Caco-2 (cell line): ENCODE data around the gene MAST4. TPM values are rescaled to one million over a fixed set of nuclear protein-coding genes. Genes with fewer than 3 reads are reported as not detected.

Experiments used
- BruUV-seq: library from RNA; stranded (reverse); fragments of 400-500 nt; replicated peaks from 2 replicates; lab custom pipeline; 2021; lab: Mats Ljungman, UMichigan
- CTCF ChIA-PET: fragments of 300-600 bp; sonication (Branson Sonifier 250); formaldehyde crosslinking; loops from one replicate; lab custom pipeline; 2022; ENCODE audit warnings: antibody characterized with exemption; lab: Charles Lee
- POLR2A ChIA-PET: fragments of 300-600 bp; sonication (Branson Sonifier 250); formaldehyde crosslinking; loops from one replicate; lab custom pipeline; 2022; ENCODE audit warnings: antibody characterized with exemption; lab: Charles Lee
- DNase-seq, 2 experiments: peaks; one replicate each; pipeline versions ENCODE4 v3.0.0 to v3.0.0-alpha.2; 2020 to 2022
- H3K27me3 ChIP-seq: replicated peaks from 2 replicates; pipeline ENCODE4 v1.6.0; 2011; ENCODE audit warnings: low read length; ENCODE audit not compliant: control insufficient read depth, insufficient read depth
- H3K36me3 ChIP-seq: 2 replicates; pipeline ENCODE4 v1.5.1; 2011; ENCODE audit warnings: low read length; ENCODE audit not compliant: control insufficient read depth, insufficient read depth
- H3K4me1 ChIP-seq: fragments of 250-450 bp; sonication (Bioruptor Pico); 2 replicates; pipeline ENCODE4 v1.5.1; 2020; ENCODE audit warnings: mild to moderate bottlenecking
- H3K4me3 ChIP-seq: 2 replicates; pipeline ENCODE4 v1.5.1; 2011; ENCODE audit warnings: low read depth, mild to moderate bottlenecking, control low read depth, low read length
- H3K9me3 ChIP-seq: fragments of 250-450 bp; sonication (Bioruptor Pico); 2 replicates; pipeline ENCODE4 v1.5.1; 2020; ENCODE audit warnings: mild to moderate bottlenecking, moderate library complexity
- H3K27ac Mint-ChIP-seq: one replicate; pipeline ENCODE4 v1.8.0; 2022; ENCODE audit warnings: mixed read lengths; ENCODE audit not compliant: unreplicated experiment
- H3K27me3 Mint-ChIP-seq: one replicate; pipeline ENCODE4 v1.8.0; 2022; ENCODE audit warnings: mixed read lengths; ENCODE audit not compliant: insufficient read depth, unreplicated experiment
- H3K36me3 Mint-ChIP-seq: one replicate; pipeline ENCODE4 v1.8.0; 2022; ENCODE audit warnings: mild to moderate bottlenecking, mixed read lengths; ENCODE audit not compliant: insufficient read depth, unreplicated experiment
- H3K4me1 Mint-ChIP-seq: one replicate; pipeline ENCODE4 v1.8.0; 2022; ENCODE audit warnings: low read depth, mixed read lengths; ENCODE audit not compliant: unreplicated experiment
- H3K4me3 Mint-ChIP-seq: one replicate; pipeline ENCODE4 v1.8.0; 2022; ENCODE audit warnings: mild to moderate bottlenecking, moderate library complexity, mixed read lengths; ENCODE audit not compliant: unreplicated experiment
- H3K9me3 Mint-ChIP-seq: one replicate; pipeline ENCODE4 v1.8.0; 2022; ENCODE audit warnings: mixed read lengths; ENCODE audit not compliant: unreplicated experiment
- intact Hi-C: fragments of 100-400 bp; cut with micrococcal nuclease; formaldehyde crosslinking; loops from one replicate; pipeline ENCODE4 v1.10.0; 2022; ENCODE audit not compliant: unreplicated experiment
- total RNA-seq: library from RNA; stranded (reverse); gene quantifications from 2 replicates; pipeline ENCODE4 v1.2.3, GENCODE V29; 2022
- TF ChIP-seq, protein P1 (sequence below), 2 experiments: fragments of 200-600 bp in 1 of 2; IDR thresholded peaks; 1 replicate in 1 of 2; 2 replicates in 1 of 2; pipeline versions ENCODE4 v1.5.1 to v1.8.0; 2011 to 2022; ENCODE audit warnings: antibody characterized with exemption in 1 of 2, control low read depth in 1 of 2, inconsistent platforms in 1 of 2, low read depth in 1 of 2, low read length in 1 of 2, mild to moderate bottlenecking in 1 of 2, moderate library complexity in 1 of 2; ENCODE audit not compliant: insufficient read depth in 1 of 2, severe bottlenecking in 1 of 2, unreplicated experiment in 1 of 2

The MAST4 gene
- total RNA-seq, 1 experiment from 2014 or later, result 17.8 TPM

DNA sequence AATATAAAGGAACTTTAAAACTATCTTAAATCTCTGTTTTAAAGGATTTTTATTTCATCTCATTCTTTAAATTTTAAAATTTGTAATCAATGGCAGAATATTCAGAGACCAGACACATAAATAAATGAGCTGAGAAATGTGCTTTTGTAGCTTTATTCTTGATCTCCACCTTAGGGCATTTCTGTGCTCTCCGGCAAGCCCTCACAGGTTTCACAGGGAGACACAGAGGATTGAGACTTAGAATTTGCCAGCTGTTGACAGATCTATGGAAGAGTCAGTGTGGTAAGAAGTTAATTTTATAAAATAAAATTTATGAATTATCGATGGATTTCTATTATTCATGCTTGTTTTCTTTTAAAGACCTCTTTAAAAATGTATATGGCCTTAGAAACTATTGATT lies 393.6 kb downstream of the MAST4 start:
- intact Hi-C loops, result loop anchor here (2.0 to 5.0 kb wide), 2 partner anchors 155 to 218 kb away; no protein-coding TSS in a partner anchor
- H3K27ac Mint-ChIP-seq, result no peak overlapping the region
- no peaks in the 10 kb centered on the region for H3K9me3 Mint-ChIP-seq
- DNase-seq, result no peak
- H3K27me3 Mint-ChIP-seq, result no peaks in the 10 kb centered on the region
- Histone ChIP-seq H3K27me3 (no peaks in the 10 kb centered on the region), H3K4me3 (no peak overlapping the region), H3K36me3 (no peaks in the 10 kb centered on the region), H3K4me1 (peaks cover 17% of the 10 kb centered on the region), H3K9me3 (no peaks in the 10 kb centered on the region)
- peaks cover 31% of the 10 kb centered on the region for H3K4me1 Mint-ChIP-seq
- peaks cover 6% of the 10 kb centered on the region for H3K36me3 Mint-ChIP-seq
- BruUV-seq, result no TSS peak
- POLR2A ChIA-PET, result no interaction called here
- TF ChIP-seq, protein P1, sequence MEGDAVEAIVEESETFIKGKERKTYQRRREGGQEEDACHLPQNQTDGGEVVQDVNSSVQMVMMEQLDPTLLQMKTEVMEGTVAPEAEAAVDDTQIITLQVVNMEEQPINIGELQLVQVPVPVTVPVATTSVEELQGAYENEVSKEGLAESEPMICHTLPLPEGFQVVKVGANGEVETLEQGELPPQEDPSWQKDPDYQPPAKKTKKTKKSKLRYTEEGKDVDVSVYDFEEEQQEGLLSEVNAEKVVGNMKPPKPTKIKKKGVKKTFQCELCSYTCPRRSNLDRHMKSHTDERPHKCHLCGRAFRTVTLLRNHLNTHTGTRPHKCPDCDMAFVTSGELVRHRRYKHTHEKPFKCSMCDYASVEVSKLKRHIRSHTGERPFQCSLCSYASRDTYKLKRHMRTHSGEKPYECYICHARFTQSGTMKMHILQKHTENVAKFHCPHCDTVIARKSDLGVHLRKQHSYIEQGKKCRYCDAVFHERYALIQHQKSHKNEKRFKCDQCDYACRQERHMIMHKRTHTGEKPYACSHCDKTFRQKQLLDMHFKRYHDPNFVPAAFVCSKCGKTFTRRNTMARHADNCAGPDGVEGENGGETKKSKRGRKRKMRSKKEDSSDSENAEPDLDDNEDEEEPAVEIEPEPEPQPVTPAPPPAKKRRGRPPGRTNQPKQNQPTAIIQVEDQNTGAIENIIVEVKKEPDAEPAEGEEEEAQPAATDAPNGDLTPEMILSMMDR (IDR thresholded peaks at IDR 0.05; ENCODE audit: insufficient read depth in 1 of 2, low read depth in 1 of 2, low read length in 1 of 2, severe bottlenecking in 1 of 2, unreplicated experiment in 1 of 2), result no peak
- H3K4me3 Mint-ChIP-seq, result no peak overlapping the region
- CTCF ChIA-PET, result no interaction called here

DNA sequence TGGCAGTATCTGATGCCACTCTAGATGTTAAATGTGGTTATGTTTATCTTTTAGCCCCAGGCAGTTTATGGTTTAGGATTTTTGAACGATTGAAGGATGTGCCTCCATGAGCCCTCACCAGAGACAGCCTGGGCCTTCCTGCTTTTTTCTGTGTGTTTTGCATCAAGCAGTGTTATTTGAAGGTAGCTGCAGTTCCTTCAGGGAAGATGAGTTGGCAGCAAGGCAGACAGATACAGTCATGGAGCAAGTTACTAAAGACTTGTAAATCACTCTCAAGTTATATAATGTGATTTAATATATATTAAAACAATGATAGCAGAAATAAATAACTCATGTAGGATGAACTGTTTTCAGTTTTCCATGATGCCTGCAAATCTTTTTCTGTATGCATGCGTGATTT lies 395.6 kb downstream of the MAST4 start:
- ChIA-PET POLR2A (no interaction called here), CTCF (no interaction called here)
- Mint-ChIP-seq H3K27ac (no peak overlapping the region), H3K4me3 (no peak overlapping the region), H3K4me1 (peaks cover 19% of the 10 kb centered on the region), H3K36me3 (peaks cover 6% of the 10 kb centered on the region), H3K9me3 (no peaks in the 10 kb centered on the region), H3K27me3 (no peaks in the 10 kb centered on the region)
- Histone ChIP-seq H3K36me3 (no peaks in the 10 kb centered on the region), H3K4me1 (peaks cover 16% of the 10 kb centered on the region), H3K4me3 (no peak overlapping the region), H3K9me3 (no peaks in the 10 kb centered on the region), H3K27me3 (no peaks in the 10 kb centered on the region)
- no TSS peak for BruUV-seq
- intact Hi-C loops, result no loop called here
- TF ChIP-seq, protein P1 (IDR thresholded peaks at IDR 0.05; ENCODE audit: insufficient read depth in 1 of 2, low read depth in 1 of 2, low read length in 1 of 2, severe bottlenecking in 1 of 2, unreplicated experiment in 1 of 2), result no peak
- DNase-seq, result no peak

DNA sequence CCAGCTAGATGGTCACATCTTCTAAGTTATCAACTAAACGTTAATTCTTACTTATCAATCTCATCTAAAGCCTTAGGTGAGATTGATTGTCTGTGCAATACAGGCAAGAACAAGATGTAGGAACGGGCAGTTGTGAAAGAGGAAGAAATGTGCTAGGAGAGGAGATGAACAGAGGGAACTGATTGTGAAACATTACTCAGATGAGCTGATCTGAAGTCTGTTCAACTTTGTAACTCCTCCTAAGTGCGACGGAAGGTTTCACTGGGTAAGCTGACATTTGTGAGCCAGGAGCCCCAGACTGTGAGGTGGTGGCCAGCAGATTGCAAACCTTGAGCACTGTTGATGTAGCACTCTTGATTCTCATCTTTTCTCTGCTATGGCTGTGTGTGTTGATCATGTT lies 396.4 kb downstream of the MAST4 start:
- no peaks in the 10 kb centered on the region for H3K27me3 Mint-ChIP-seq
- H3K9me3 Mint-ChIP-seq, result no peaks in the 10 kb centered on the region
- Histone ChIP-seq H3K4me3 (no peak overlapping the region), H3K36me3 (no peaks in the 10 kb centered on the region), H3K9me3 (no peaks in the 10 kb centered on the region), H3K27me3 (no peaks in the 10 kb centered on the region), H3K4me1 (peaks cover 16% of the 10 kb centered on the region)
- TF ChIP-seq, protein P1 (IDR thresholded peaks at IDR 0.05; ENCODE audit: insufficient read depth in 1 of 2, low read depth in 1 of 2, low read length in 1 of 2, severe bottlenecking in 1 of 2, unreplicated experiment in 1 of 2), result no peak
- ChIA-PET POLR2A (no interaction called here), CTCF (no interaction called here)
- intact Hi-C loops, result no loop called here
- no TSS peak for BruUV-seq
- H3K4me1 Mint-ChIP-seq, result peaks cover 19% of the 10 kb centered on the region
- H3K36me3 Mint-ChIP-seq, result peaks cover 6% of the 10 kb centered on the region
- no peak overlapping the region for H3K27ac Mint-ChIP-seq
- DNase-seq, result no peak
- H3K4me3 Mint-ChIP-seq, result no peak overlapping the region
